HCT116 (cell line): ENCODE results near the gene MMP10. TPM values are rescaled to one million over a fixed set of nuclear protein-coding genes. Genes with fewer than 3 reads are reported as not detected.

Experiments used
- ATAC-seq: fragments of 200-7000 bp; cut with Tn5 transposase; 2 replicates; pipeline ENCODE4 v1.9.1; 2020; ENCODE audit warnings: mild to moderate bottlenecking, moderate library complexity
- BruUV-seq: library from RNA; stranded (reverse); fragments of 400-500 nt; replicated peaks from 2 replicates; lab custom pipeline; 2021; lab: Mats Ljungman, UMichigan
- CTCF ChIA-PET: fragments of 300-600 bp; sonication (Branson Sonifier 250); formaldehyde crosslinking; loops from one replicate; lab custom pipeline; 2021; ENCODE audit warnings: antibody characterized with exemption; lab: Charles Lee
- POLR2A ChIA-PET: fragments of 300-600, 350-600 bp; sonication (Branson Sonifier 250); formaldehyde crosslinking; loops from one replicate; lab custom pipeline; 2021; ENCODE audit warnings: antibody characterized with exemption; lab: Charles Lee
- RAD21 ChIA-PET, 2 experiments: fragments of 300-600 bp; sonication (Branson Sonifier 250); formaldehyde crosslinking; loops; one replicate each; lab custom pipeline; 2023; ENCODE audit warnings: low total read pairs in 2 of 2; ENCODE audit not compliant: uncharacterized antibody in 2 of 2, unreplicated experiment in 2 of 2, low non-redundant PET in 1 of 2; lab: Charles Lee
- DNase-seq: peaks from one replicate; pipeline ENCODE4 v3.0.0-alpha.2; 2010; ENCODE audit warnings: low read depth, low spot score
- H2AFZ ChIP-seq: fragments of 200-600 bp; shearing (Covaris generic), sonication (generic); 2 replicates; pipeline ENCODE4 v1.6.1; 2017; ENCODE audit warnings: low read depth, mixed run types, mixed read lengths, antibody characterized with exemption, low read length; ENCODE audit not compliant: poor library complexity, severe bottlenecking
- H3K27ac ChIP-seq: 2 replicates; pipeline ENCODE4 v1.5.1; 2012; ENCODE audit warnings: low read depth, low read length
- H3K27me3 ChIP-seq: fragments of 200-600 bp; sonication (generic); 2 replicates; pipeline ENCODE4 v1.6.1; 2016; ENCODE audit warnings: mixed run types, low read length, mixed read lengths; ENCODE audit not compliant: insufficient read depth
- H3K36me3 ChIP-seq, 2 experiments: fragments of 200-500 bp in 1 of 2; fragments of 200-600 bp in 1 of 2; sonication (Bioruptor generic) in 1 of 2; sonication (generic) in 1 of 2; 2 replicates each; pipeline versions ENCODE4 v1.5.1 to v1.6.1; 2014 to 2016; ENCODE audit warnings: low read length in 2 of 2, inconsistent platforms in 1 of 2, mixed read lengths in 1 of 2, mixed run types in 1 of 2; ENCODE audit not compliant: insufficient read depth in 2 of 2, control insufficient read depth in 1 of 2
- H3K4me1 ChIP-seq, 2 experiments: fragments of 200-600 bp in 1 of 2; sonication (generic) in 1 of 2; 2 replicates each; pipeline versions ENCODE4 v1.5.1 to v1.6.1; 2012 to 2017; ENCODE audit warnings: low read length in 2 of 2, inconsistent platforms in 1 of 2, mild to moderate bottlenecking in 1 of 2, mixed read lengths in 1 of 2, mixed run types in 1 of 2, moderate library complexity in 1 of 2; ENCODE audit not compliant: insufficient read depth in 2 of 2, control insufficient read depth in 1 of 2
- H3K4me2 ChIP-seq: fragments of 200-600 bp; sonication (generic); 2 replicates; pipeline ENCODE4 v1.6.1; 2017; ENCODE audit warnings: mixed run types, low read length, mixed read lengths
- H3K4me3 ChIP-seq, 2 experiments: fragments of 200-600 bp in 1 of 2; sonication (generic) in 1 of 2; replicated peaks in 1 of 2; 2 replicates each; pipeline ENCODE4 v1.5.1; 2011 to 2016; ENCODE audit warnings: low read length in 2 of 2, control low read depth in 1 of 2, low read depth in 1 of 2, mild to moderate bottlenecking in 1 of 2, mixed read lengths in 1 of 2, mixed run types in 1 of 2
- H3K79me2 ChIP-seq: fragments of 200-600 bp; sonication (generic); 2 replicates; pipeline ENCODE4 v1.6.1; 2017; ENCODE audit warnings: mild to moderate bottlenecking, mixed run types, low read length, moderate library complexity, mixed read lengths; ENCODE audit not compliant: insufficient read depth
- H3K9ac ChIP-seq: fragments of 200-600 bp; sonication (generic); 2 replicates; pipeline ENCODE4 v1.6.1; 2016; ENCODE audit warnings: low read length, mixed read lengths
- H3K9me2 ChIP-seq: fragments of 200-600 bp; sonication (generic), shearing (Covaris generic); 2 replicates; pipeline ENCODE4 v1.6.1; 2017; ENCODE audit warnings: mixed run types, mild to moderate bottlenecking, moderate library complexity; ENCODE audit not compliant: insufficient read depth
- H3K9me3 ChIP-seq, 2 experiments: fragments of 200-500 bp in 1 of 2; fragments of 200-600 bp in 1 of 2; sonication (Bioruptor generic) in 1 of 2; sonication (generic) in 1 of 2; 2 replicates each; pipeline ENCODE4 v1.6.1; 2014 to 2017; ENCODE audit warnings: low read length in 2 of 2, mixed read lengths in 2 of 2, inconsistent platforms in 1 of 2, low read depth in 1 of 2, mild to moderate bottlenecking in 1 of 2, mixed run types in 1 of 2, moderate library complexity in 1 of 2; ENCODE audit not compliant: control insufficient read depth in 1 of 2, insufficient read depth in 1 of 2
- H4K20me1 ChIP-seq: fragments of 200-600 bp; sonication (generic), shearing (Covaris generic); 2 replicates; pipeline ENCODE4 v1.6.1; 2017; ENCODE audit warnings: mixed run types, mild to moderate bottlenecking, moderate library complexity; ENCODE audit not compliant: insufficient read depth
- CBX3 ChIP-seq: IDR thresholded peaks from 2 replicates; pipeline ENCODE4 v1.6.1; 2012; ENCODE audit warnings: low read depth
- CEBPB ChIP-seq: IDR thresholded peaks from 2 replicates; pipeline ENCODE4 v1.6.1; 2012; ENCODE audit warnings: low read depth
- ELF1 ChIP-seq: IDR thresholded peaks from 2 replicates; pipeline ENCODE4 v1.6.1; 2012; ENCODE audit warnings: low read depth, borderline replicate concordance
- EZH2 ChIP-seq: fragments of 200-600 bp; sonication (generic); IDR thresholded peaks from 2 replicates; pipeline ENCODE4 v1.6.1; 2017; ENCODE audit warnings: antibody characterized with exemption, mixed run types
- FOSL1 ChIP-seq: IDR thresholded peaks from 2 replicates; pipeline ENCODE4 v1.6.1; 2012; ENCODE audit warnings: low read depth
- MAX ChIP-seq: IDR thresholded peaks from 2 replicates; pipeline ENCODE4 v1.6.1; 2012
- POLR2A ChIP-seq: IDR thresholded peaks from 2 replicates; pipeline ENCODE4 v1.7.0; 2011; ENCODE audit warnings: borderline replicate concordance; ENCODE audit not compliant: insufficient read depth, insufficient read length; ENCODE audit errors: extremely low read depth
- POLR2AphosphoS5 ChIP-seq: IDR thresholded peaks from 2 replicates; pipeline ENCODE4 v1.6.1; 2011; ENCODE audit warnings: mild to moderate bottlenecking, low read depth, low read length, moderate library complexity
- REST ChIP-seq: IDR thresholded peaks from 2 replicates; pipeline ENCODE4 v1.6.1; 2012; ENCODE audit warnings: low read depth
- SIN3A ChIP-seq: IDR thresholded peaks from 2 replicates; pipeline ENCODE4 v1.6.1; 2012; ENCODE audit warnings: low read depth
- SRF ChIP-seq: IDR thresholded peaks from 2 replicates; pipeline ENCODE4 v1.6.1; 2012; ENCODE audit warnings: low read depth
- TCF7L2 ChIP-seq: IDR thresholded peaks from 2 replicates; pipeline ENCODE4 v1.7.0; 2011; ENCODE audit warnings: borderline replicate concordance, inconsistent platforms; ENCODE audit not compliant: insufficient read depth, insufficient read length; ENCODE audit errors: extremely low read depth
- YY1 ChIP-seq: IDR thresholded peaks from 2 replicates; pipeline ENCODE4 v1.6.1; 2011; ENCODE audit warnings: low read length, low read depth, moderate library complexity, mild to moderate bottlenecking; ENCODE audit not compliant: insufficient replicate concordance; ENCODE audit errors: extremely low read depth
- intact Hi-C: fragments of 100-400 bp; cut with micrococcal nuclease; formaldehyde crosslinking; loops from 2 replicates; pipeline ENCODE4 v1.10.0; 2022
- total RNA-seq: library from RNA; stranded (reverse); gene quantifications from one replicate; pipeline ENCODE4 v1.2.1, GENCODE V29; 2021; ENCODE audit not compliant: unreplicated experiment
- TF ChIP-seq, protein P1 (sequence below): IDR thresholded peaks from 2 replicates; pipeline ENCODE4 v1.6.1; 2011; ENCODE audit warnings: mild to moderate bottlenecking, low read length, moderate library complexity; ENCODE audit not compliant: insufficient replicate concordance; ENCODE audit errors: extremely low read depth
- TF ChIP-seq, protein P2 (sequence below), 3 experiments: fragments of 200-600 bp in 1 of 3; sonication (generic) in 1 of 3; IDR thresholded peaks in 2 of 3; conservative IDR thresholded peaks in 1 of 3; 2 replicates each; pipeline ENCODE4 v1.5.1; 2012 to 2017; ENCODE audit warnings: low read depth in 2 of 3, low read length in 2 of 3, antibody characterized with exemption in 1 of 3, borderline replicate concordance in 1 of 3, control low read depth in 1 of 3, mild to moderate bottlenecking in 1 of 3, mixed read lengths in 1 of 3, mixed run types in 1 of 3, moderate library complexity in 1 of 3; ENCODE audit not compliant: insufficient read depth in 1 of 3

Gene MMP10
- total RNA-seq, 1 experiment from 2014 or later, result not detected

DNA sequence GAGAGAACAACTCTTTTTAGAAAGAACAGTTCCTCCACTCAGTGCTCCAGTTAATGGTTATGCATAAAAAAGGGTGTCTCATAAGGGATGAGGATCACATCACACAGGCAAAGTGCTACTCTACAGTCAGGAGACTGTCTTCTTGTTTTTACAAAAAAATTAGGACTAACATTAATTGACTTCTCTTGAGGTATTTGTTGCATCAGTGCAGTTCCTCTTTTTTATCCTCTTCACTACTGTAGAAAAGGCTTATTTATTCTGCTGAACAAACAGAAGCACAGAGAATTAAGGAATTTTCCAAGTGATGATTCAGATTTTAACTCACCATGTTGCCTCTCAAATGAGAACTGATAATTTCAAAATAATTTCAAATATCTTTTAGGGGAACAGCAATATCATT, 57.6 kb downstream of the MMP10 start:
- Histone ChIP-seq H3K27me3 (no peaks in the 10 kb centered on the region), H3K9me2 (no peaks in the 10 kb centered on the region), H3K9me3 (no peaks in the 10 kb centered on the region), H3K9ac (no peak overlapping the region), H2AFZ (no peak overlapping the region), H3K4me3 (no peak overlapping the region), H4K20me1 (no peaks in the 10 kb centered on the region)
- RAD21 ChIA-PET, result no interaction called here
- POLR2A ChIA-PET, result no interaction called here
- no peak for TF ChIP-seq REST
- TF ChIP-seq FOSL1, result no peak
- TF ChIP-seq POLR2A, result no peak
- TF ChIP-seq SRF, result no peak
- TF ChIP-seq TCF7L2, result no peak
- no peak for TF ChIP-seq YY1
- TF ChIP-seq, protein P1, sequence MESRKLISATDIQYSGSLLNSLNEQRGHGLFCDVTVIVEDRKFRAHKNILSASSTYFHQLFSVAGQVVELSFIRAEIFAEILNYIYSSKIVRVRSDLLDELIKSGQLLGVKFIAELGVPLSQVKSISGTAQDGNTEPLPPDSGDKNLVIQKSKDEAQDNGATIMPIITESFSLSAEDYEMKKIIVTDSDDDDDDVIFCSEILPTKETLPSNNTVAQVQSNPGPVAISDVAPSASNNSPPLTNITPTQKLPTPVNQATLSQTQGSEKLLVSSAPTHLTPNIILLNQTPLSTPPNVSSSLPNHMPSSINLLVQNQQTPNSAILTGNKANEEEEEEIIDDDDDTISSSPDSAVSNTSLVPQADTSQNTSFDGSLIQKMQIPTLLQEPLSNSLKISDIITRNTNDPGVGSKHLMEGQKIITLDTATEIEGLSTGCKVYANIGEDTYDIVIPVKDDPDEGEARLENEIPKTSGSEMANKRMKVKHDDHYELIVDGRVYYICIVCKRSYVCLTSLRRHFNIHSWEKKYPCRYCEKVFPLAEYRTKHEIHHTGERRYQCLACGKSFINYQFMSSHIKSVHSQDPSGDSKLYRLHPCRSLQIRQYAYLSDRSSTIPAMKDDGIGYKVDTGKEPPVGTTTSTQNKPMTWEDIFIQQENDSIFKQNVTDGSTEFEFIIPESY, result no peak
- no peak for TF ChIP-seq ELF1
- TF ChIP-seq MAX, result no peak
- no peak for TF ChIP-seq POLR2AphosphoS5
- TF ChIP-seq, protein P2, sequence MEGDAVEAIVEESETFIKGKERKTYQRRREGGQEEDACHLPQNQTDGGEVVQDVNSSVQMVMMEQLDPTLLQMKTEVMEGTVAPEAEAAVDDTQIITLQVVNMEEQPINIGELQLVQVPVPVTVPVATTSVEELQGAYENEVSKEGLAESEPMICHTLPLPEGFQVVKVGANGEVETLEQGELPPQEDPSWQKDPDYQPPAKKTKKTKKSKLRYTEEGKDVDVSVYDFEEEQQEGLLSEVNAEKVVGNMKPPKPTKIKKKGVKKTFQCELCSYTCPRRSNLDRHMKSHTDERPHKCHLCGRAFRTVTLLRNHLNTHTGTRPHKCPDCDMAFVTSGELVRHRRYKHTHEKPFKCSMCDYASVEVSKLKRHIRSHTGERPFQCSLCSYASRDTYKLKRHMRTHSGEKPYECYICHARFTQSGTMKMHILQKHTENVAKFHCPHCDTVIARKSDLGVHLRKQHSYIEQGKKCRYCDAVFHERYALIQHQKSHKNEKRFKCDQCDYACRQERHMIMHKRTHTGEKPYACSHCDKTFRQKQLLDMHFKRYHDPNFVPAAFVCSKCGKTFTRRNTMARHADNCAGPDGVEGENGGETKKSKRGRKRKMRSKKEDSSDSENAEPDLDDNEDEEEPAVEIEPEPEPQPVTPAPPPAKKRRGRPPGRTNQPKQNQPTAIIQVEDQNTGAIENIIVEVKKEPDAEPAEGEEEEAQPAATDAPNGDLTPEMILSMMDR (IDR thresholded peaks at IDR 0.05 in 2 of 3, conservative IDR thresholded peaks at IDR 0.05 in 1 of 3; ENCODE audit: borderline replicate concordance in 1 of 3, insufficient read depth in 1 of 3, low read depth in 2 of 3, low read length in 2 of 3), result no peak
- no peak for TF ChIP-seq CBX3
- TF ChIP-seq SIN3A, result no peak
- no peak for TF ChIP-seq CEBPB
- no peak for TF ChIP-seq EZH2
- TF ChIP-seq, all 23 proteins: peak for 0
- no peaks in the 10 kb centered on the region for H3K79me2 ChIP-seq
- H3K27ac ChIP-seq, result no peak overlapping the region
- H3K4me1 ChIP-seq, result no peaks in the 10 kb centered on the region
- intact Hi-C loops, result no loop called here
- DNase-seq (no peak), ATAC-seq (no peak)
- CTCF ChIA-PET, result no interaction called here
- BruUV-seq, result no TSS peak
- no peaks in the 10 kb centered on the region for H3K36me3 ChIP-seq
- H3K4me2 ChIP-seq, result no peak overlapping the region
